PC-9 (cell line): ENCODE data around the gene SF3A1. TPM values are rescaled to one million over a fixed set of nuclear protein-coding genes. Genes with fewer than 3 reads are reported as not detected.

Experiments
- BruUV-seq: library from RNA; stranded (reverse); fragments of 400-500 nt; replicated peaks from 2 replicates; lab custom pipeline; 2021; lab: Mats Ljungman, UMichigan
- CTCF ChIA-PET: fragments of 300-600 bp; sonication (Branson Sonifier 250); formaldehyde crosslinking; loops from one replicate; lab custom pipeline; 2022; ENCODE audit warnings: antibody characterized with exemption; lab: Charles Lee
- POLR2A ChIA-PET: fragments of 300-600 bp; sonication (Branson Sonifier 250); formaldehyde crosslinking; loops from one replicate; lab custom pipeline; 2022; ENCODE audit warnings: antibody characterized with exemption; ENCODE audit not compliant: unreplicated experiment; lab: Charles Lee
- DNase-seq, 2 experiments: peaks; one replicate each; pipeline versions ENCODE4 v3.0.0 to v3.0.0-alpha.2; 2015 to 2022; ENCODE audit warnings: mixed read lengths in 1 of 2
- H2AFZ ChIP-seq: fragments of 200-600 bp; sonication (generic); 2 replicates; pipeline ENCODE4 v1.8.1; 2017; ENCODE audit warnings: antibody characterized with exemption
- H3F3A ChIP-seq: fragments of 200-600 bp; sonication (generic); 2 replicates; pipeline ENCODE4 v1.8.1; 2017; ENCODE audit warnings: antibody characterized with exemption, mild to moderate bottlenecking, low read depth; ENCODE audit not compliant: insufficient read depth
- H3K27ac ChIP-seq: fragments of 200-600 bp; sonication (generic); 2 replicates; pipeline ENCODE4 v1.6.1; 2016; ENCODE audit warnings: mixed run types
- H3K27me3 ChIP-seq: fragments of 200-600 bp; sonication (generic); 2 replicates; pipeline ENCODE4 v1.6.1; 2016; ENCODE audit warnings: low read depth, mixed run types; ENCODE audit not compliant: insufficient read depth
- H3K36me3 ChIP-seq: fragments of 200-600 bp; sonication (generic); 2 replicates; pipeline ENCODE4 v1.6.1; 2016; ENCODE audit warnings: low read depth, mixed run types
- H3K4me1 ChIP-seq: fragments of 200-600 bp; sonication (generic); replicated peaks from 2 replicates; pipeline ENCODE4 v1.6.1; 2016; ENCODE audit warnings: mixed run types; ENCODE audit not compliant: insufficient read depth
- H3K4me2 ChIP-seq: fragments of 200-600 bp; sonication (generic); 2 replicates; pipeline ENCODE4 v1.6.1; 2017; ENCODE audit warnings: mixed run types
- H3K4me3 ChIP-seq: fragments of 200-600 bp; sonication (generic); 2 replicates; pipeline ENCODE4 v1.6.1; 2016; ENCODE audit warnings: mixed run types
- H3K79me2 ChIP-seq: fragments of 200-600 bp; sonication (generic); 2 replicates; pipeline ENCODE4 v1.6.1; 2017; ENCODE audit warnings: low read depth, mixed run types
- H3K9me2 ChIP-seq: fragments of 200-600 bp; sonication (generic); 2 replicates; pipeline ENCODE4 v1.8.1; 2017; ENCODE audit warnings: mild to moderate bottlenecking; ENCODE audit not compliant: insufficient read depth
- H3K9me3 ChIP-seq: fragments of 200-600 bp; sonication (generic); 2 replicates; pipeline ENCODE4 v1.8.1; 2016; ENCODE audit warnings: low read depth; ENCODE audit not compliant: insufficient read depth
- H4K20me1 ChIP-seq: fragments of 200-600 bp; sonication (generic); 2 replicates; pipeline ENCODE4 v1.8.1; 2017; ENCODE audit not compliant: insufficient read depth
- EZH2 ChIP-seq: fragments of 200-600 bp; sonication (generic); IDR thresholded peaks from 2 replicates; pipeline ENCODE4 v1.8.0; 2017; ENCODE audit warnings: antibody characterized with exemption, low read depth
- intact Hi-C: fragments of 100-400 bp; cut with micrococcal nuclease; formaldehyde crosslinking; loops from one replicate; pipeline ENCODE4 v1.10.0; 2022; ENCODE audit not compliant: unreplicated experiment
- total RNA-seq: library from RNA; stranded (reverse); gene quantifications from 2 replicates; pipeline ENCODE4 v1.2.3, GENCODE V29; 2021
- TF ChIP-seq, protein P1 (sequence below): fragments of 200-600 bp; sonication (generic); conservative IDR thresholded peaks from 2 replicates; pipeline ENCODE4 v1.6.1; 2017; ENCODE audit warnings: mixed run types, antibody characterized with exemption, mild to moderate bottlenecking, moderate library complexity

Gene SF3A1
- total RNA-seq, 1 experiment from 2014 or later = 189 TPM

DNA sequence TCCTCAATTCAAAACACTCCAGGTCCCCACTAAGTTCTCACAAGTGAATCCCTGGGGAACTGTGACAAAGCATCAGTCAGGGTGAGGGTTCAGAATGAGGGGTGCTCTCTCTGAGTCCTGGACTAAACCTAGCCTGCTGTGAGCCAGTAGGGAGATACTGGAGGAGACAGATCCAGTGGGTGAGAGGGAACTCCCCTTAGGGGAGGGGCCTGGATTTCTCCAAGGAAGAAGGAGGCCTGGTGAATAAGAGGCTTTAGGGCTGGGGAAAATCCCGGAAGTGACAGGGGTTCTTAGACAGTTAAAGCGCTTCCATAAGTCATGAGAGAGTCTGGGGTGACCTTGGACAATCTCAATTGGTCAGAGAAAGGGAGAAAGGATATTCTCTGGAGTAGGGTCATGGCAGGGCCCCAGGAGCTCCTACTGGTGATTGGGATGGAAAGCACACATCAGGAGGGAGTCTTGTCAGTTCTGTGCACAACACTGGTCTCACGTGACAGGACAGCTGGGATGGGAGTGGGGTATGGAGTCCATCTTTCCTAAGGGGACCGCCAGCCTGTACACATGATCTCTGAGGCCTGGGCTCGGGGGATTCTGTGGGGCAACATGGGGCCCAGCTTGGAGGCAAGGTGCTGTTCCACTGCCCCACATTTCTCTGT, 31.5 kb downstream of the SF3A1 start:
- Histone ChIP-seq H3F3A (peaks cover 39% of the 10 kb centered on the region; the same call in 1 of the 2 replicates), H3K36me3 (peaks cover 7% of the 10 kb centered on the region; the same call in 1 of the 2 replicates), H3K9me2 (no peaks in the 10 kb centered on the region), H3K4me1 (peaks cover 34% of the 10 kb centered on the region), H3K9me3 (no peaks in the 10 kb centered on the region), H3K4me2 (peak overlapping the region; percentile 95), H3K79me2 (peaks cover 55% of the 10 kb centered on the region), H2AFZ (no peak overlapping the region), H3K27me3 (no peaks in the 10 kb centered on the region), H3K4me3 (peak overlapping the region; percentile 97), H4K20me1 (peaks cover 14% of the 10 kb centered on the region), H3K27ac (no peak overlapping the region)
- intact Hi-C loops = no loop called here
- no peak for TF ChIP-seq EZH2
- TF ChIP-seq, protein P1, sequence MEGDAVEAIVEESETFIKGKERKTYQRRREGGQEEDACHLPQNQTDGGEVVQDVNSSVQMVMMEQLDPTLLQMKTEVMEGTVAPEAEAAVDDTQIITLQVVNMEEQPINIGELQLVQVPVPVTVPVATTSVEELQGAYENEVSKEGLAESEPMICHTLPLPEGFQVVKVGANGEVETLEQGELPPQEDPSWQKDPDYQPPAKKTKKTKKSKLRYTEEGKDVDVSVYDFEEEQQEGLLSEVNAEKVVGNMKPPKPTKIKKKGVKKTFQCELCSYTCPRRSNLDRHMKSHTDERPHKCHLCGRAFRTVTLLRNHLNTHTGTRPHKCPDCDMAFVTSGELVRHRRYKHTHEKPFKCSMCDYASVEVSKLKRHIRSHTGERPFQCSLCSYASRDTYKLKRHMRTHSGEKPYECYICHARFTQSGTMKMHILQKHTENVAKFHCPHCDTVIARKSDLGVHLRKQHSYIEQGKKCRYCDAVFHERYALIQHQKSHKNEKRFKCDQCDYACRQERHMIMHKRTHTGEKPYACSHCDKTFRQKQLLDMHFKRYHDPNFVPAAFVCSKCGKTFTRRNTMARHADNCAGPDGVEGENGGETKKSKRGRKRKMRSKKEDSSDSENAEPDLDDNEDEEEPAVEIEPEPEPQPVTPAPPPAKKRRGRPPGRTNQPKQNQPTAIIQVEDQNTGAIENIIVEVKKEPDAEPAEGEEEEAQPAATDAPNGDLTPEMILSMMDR = no peak
- ChIA-PET POLR2A (interaction anchor here (0.5 to 0.7 kb wide), 4 partner anchors 9 to 704 kb away, joined by 3 to 5 read pairs (median 4); no protein-coding TSS in a partner anchor), CTCF (interaction anchor here (0.6 to 2.0 kb wide), 3 partner anchors 27 to 99 kb away, joined by 3 to 8 read pairs (median 4); no protein-coding TSS in a partner anchor)
- peak; percentile 53 to 56 for DNase-seq
- BruUV-seq = TSS peak; percentile 27

DNA sequence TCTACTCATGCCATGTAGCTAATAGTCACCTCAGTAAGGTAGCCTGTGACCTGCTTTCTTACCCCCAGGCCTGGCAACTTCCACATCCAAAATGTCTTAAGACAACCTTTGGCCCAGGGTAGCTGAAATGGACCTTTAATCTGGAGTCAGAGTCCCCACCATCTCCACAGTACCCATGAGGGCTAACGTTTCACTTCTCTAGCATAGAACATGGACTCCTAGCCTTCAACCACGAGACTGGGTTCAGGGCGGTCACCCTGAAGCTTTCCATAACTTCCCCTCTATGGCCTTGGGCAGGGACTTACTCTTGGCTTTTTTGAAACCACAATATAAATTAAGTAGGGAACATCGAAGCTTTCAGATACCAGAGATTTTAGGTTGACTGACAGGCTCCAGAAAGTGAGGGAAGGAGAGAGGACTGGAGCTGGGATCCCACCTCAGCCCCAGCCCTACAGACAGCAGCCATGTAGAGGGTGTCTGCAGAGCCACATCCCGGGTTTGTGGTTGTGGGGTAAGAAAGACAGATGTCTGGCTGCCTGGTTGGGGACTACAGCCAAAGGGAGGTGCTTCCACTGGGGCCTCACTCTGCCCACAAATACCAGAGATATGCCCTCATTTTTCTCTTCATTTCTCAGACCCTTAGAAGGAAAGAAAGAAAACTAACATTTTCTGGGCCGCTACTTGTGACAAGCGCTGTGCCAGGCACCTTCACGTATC, 32.5 kb downstream of the SF3A1 start:
- Histone ChIP-seq H3K4me1 (peaks cover 34% of the 10 kb centered on the region), H3K9me2 (no peaks in the 10 kb centered on the region), H3F3A (peaks cover 30% of the 10 kb centered on the region; the same call in 1 of the 2 replicates), H3K36me3 (peaks cover 7% of the 10 kb centered on the region; the same call in 1 of the 2 replicates), H3K27ac (no peak overlapping the region), H2AFZ (no peak overlapping the region), H3K4me3 (peak overlapping the region; percentile 97; the same call in 1 of the 2 replicates), H3K9me3 (no peaks in the 10 kb centered on the region), H3K79me2 (peaks cover 63% of the 10 kb centered on the region), H3K27me3 (no peaks in the 10 kb centered on the region), H4K20me1 (peaks cover 14% of the 10 kb centered on the region), H3K4me2 (peak overlapping the region; percentile 95)
- ChIA-PET POLR2A (interaction anchor here (0.7 kb wide), 1 partner anchor 8 kb away, joined by 5 read pairs; no protein-coding TSS in a partner anchor), CTCF (interaction anchor here (1.4 to 1.5 kb wide), 2 partner anchors 26 to 36 kb away, joined by 3 to 4 read pairs; no protein-coding TSS in a partner anchor)
- TF ChIP-seq EZH2 = no peak
- TF ChIP-seq, protein P1 = no peak
- no TSS peak for BruUV-seq
- intact Hi-C loops = loop anchor here (1.0 kb wide), 1 partner anchor 21 kb away; no protein-coding TSS in a partner anchor
- DNase-seq = no peak

DNA sequence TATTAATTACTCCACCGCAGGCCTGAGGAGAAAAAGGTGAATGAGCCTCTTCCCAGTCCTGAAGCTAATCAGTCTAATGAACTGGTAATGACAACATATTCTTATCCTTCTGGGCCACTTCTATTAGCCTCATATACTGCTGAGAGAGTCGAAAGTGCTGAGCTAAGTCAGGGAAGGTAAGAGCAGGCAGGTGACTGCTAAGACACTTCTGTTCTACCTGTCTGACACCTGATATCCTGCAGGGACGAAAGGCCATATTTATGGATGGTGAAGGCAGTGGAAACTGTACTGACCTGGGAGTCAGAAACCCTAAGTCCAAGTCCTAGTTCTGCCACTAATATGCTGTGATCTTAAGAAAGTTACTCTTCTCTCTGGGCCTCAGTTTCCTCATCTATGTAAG, 33.4 kb downstream of the SF3A1 start:
- ChIA-PET POLR2A (no interaction called here), CTCF (interaction anchor here (1.4 to 1.5 kb wide), 2 partner anchors 25 to 35 kb away, joined by 3 to 4 read pairs; no protein-coding TSS in a partner anchor)

More for the DNA sequence above, 33.4 kb downstream of the SF3A1 start:
- TF ChIP-seq EZH2 = no peak
- Histone ChIP-seq H2AFZ (no peak overlapping the region), H3K9me3 (no peaks in the 10 kb centered on the region), H3K27me3 (no peaks in the 10 kb centered on the region), H4K20me1 (peaks cover 14% of the 10 kb centered on the region), H3K36me3 (peaks cover 7% of the 10 kb centered on the region; the same call in 1 of the 2 replicates), H3K4me2 (no peak overlapping the region), H3K27ac (no peak overlapping the region), H3K79me2 (peaks cover 69% of the 10 kb centered on the region), H3F3A (peaks cover 23% of the 10 kb centered on the region; the same call in 1 of the 2 replicates), H3K4me3 (no peak overlapping the region), H3K4me1 (peaks cover 31% of the 10 kb centered on the region), H3K9me2 (no peaks in the 10 kb centered on the region)
- no peak for DNase-seq
- intact Hi-C loops = no loop called here
- no TSS peak for BruUV-seq
